ENCODE results near the gene ASB15.

The ASB15 gene

DNA sequence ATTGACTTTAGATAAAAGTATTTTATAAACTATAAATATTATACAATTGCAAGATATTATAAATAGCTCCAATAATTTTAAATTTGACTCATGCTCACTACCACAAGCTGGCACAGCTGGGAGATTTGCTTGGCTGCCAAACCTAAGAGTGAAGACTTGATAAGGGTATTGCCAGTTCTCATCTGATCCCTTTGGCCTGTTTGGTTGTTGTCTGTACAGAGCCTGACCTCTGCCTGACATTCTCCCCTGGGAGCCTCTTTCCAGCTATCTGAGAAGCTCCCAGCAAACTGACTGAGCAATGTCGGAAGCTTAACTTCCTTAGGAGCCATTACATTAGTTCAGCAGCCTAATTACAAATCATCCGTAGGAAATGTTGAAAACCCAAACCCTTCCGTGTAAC is 43.9 kb downstream of the ASB15 start:
- Histone ChIP-seq H2BK120ac (ENCODE audit: insufficient read depth, low read length, poor library complexity) (peak overlapping the region; percentile 79), H3K9ac (ENCODE audit: low read length) (no peak overlapping the region), H3K18ac (ENCODE audit: low read length) (no peak overlapping the region), H3K4me2 (ENCODE audit: low read length) (no peak overlapping the region), H3K79me2 (ENCODE audit: control insufficient read depth, insufficient read depth, low read length, poor library complexity) (peaks cover 2% of the 10 kb centered on the region), H3K9me3 (ENCODE audit: insufficient read depth, low read depth, low read length) (no peaks in the 10 kb centered on the region), H3K27ac (ENCODE audit: low read depth, low read length) (peak overlapping the region; percentile 74), H3K79me1 (ENCODE audit: low read length) (peaks cover 39% of the 10 kb centered on the region), H2BK12ac (ENCODE audit: low read length) (peak overlapping the region; percentile 67), H4K12ac (ENCODE audit: low read depth, low read length) (no peak overlapping the region), H3K36me3 (ENCODE audit: control insufficient read depth in 1 of 2, insufficient read depth in 2 of 2, low read length in 2 of 2) (no peaks in the 10 kb centered on the region), H3K27me3 (ENCODE audit: insufficient read depth, low read length) (no peaks in the 10 kb centered on the region), H4K91ac (ENCODE audit: low read depth, low read length) (peak overlapping the region; percentile 91), H3K14ac (ENCODE audit: low read length) (no peak overlapping the region), H3K4me1 (ENCODE audit: control insufficient read depth in 1 of 2, insufficient read depth in 2 of 2, low read length in 2 of 2) (peaks cover 22 to 24% of the 10 kb centered on the region in 2 experiments), H4K8ac (ENCODE audit: low read depth, low read length) (no peak overlapping the region), H3K4me3 (ENCODE audit: low read depth, low read length) (no peak overlapping the region), H2AK5ac (ENCODE audit: low read length) (no peak overlapping the region), H2BK5ac (ENCODE audit: low read depth, low read length, poor library complexity) (peak overlapping the region; percentile 58), H3K23ac (ENCODE audit: low read length) (no peak overlapping the region), H2AFZ (ENCODE audit: insufficient read depth, low read length, poor library complexity) (no peak overlapping the region), H3K4ac (ENCODE audit: low read depth, low read length) (no peak overlapping the region)
- DNase-seq = no peak
- WGBS (ENCODE audit: extremely low coverage, insufficient coverage, insufficient read length) = no CpG with 5 or more reads among the region's 3 CpGs

DNA sequence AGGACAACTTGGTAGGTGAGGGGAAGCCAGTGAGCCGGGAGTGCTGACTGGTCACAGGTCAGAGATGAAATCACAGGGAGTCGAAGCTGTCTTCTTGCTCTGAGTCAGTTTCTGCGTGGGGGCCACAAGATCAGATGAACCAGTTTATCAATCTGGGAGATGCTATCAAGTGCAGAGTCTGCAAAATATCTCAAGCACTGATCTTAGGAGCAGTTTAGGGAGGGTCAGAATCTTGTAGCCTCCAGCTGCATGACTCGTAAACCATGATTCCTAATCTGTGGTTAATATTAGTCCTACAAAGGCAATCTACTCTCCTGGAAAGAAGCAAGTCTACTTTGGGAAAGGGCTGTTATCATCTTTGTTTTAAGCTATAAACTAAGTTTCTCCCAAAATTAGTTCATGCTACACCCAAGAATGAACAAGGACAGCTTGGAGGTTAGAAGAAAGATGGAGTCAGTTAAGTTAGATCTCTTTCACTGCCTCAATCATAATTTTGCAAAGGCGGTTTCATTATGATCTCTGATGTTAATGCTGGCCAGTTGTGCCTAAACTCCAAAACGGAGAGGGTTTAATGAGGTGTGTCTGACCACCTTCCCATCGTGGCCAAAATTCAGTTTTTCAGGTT is 45.6 kb downstream of the ASB15 start:
- no CpG with 5 or more reads among the region's 7 CpGs for WGBS (ENCODE audit: extremely low coverage, insufficient coverage, insufficient read length)
- Histone ChIP-seq H3K79me1 (ENCODE audit: low read length) (peaks cover 38% of the 10 kb centered on the region), H3K36me3 (ENCODE audit: control insufficient read depth in 1 of 2, insufficient read depth in 2 of 2, low read length in 2 of 2) (no peaks in the 10 kb centered on the region), H3K27ac (ENCODE audit: low read depth, low read length) (peak overlapping the region; percentile 87), H3K79me2 (ENCODE audit: control insufficient read depth, insufficient read depth, low read length, poor library complexity) (peaks cover 2% of the 10 kb centered on the region), H3K9ac (ENCODE audit: low read length) (no peak overlapping the region), H4K8ac (ENCODE audit: low read depth, low read length) (peak overlapping the region; percentile 47), H2AK5ac (ENCODE audit: low read length) (peak overlapping the region; percentile 76), H3K4ac (ENCODE audit: low read depth, low read length) (peak overlapping the region; percentile 74), H2BK120ac (ENCODE audit: insufficient read depth, low read length, poor library complexity) (peak overlapping the region; percentile 67), H3K27me3 (ENCODE audit: insufficient read depth, low read length) (no peaks in the 10 kb centered on the region), H3K9me3 (ENCODE audit: insufficient read depth, low read depth, low read length) (no peaks in the 10 kb centered on the region), H3K23ac (ENCODE audit: low read length) (no peak overlapping the region), H2AFZ (ENCODE audit: insufficient read depth, low read length, poor library complexity) (peak overlapping the region; percentile 23), H3K4me2 (ENCODE audit: low read length) (no peak overlapping the region), H3K4me1 (ENCODE audit: control insufficient read depth in 1 of 2, insufficient read depth in 2 of 2, low read length in 2 of 2) (peaks cover 22 to 24% of the 10 kb centered on the region in 2 experiments), H3K18ac (ENCODE audit: low read length) (no peak overlapping the region), H3K4me3 (ENCODE audit: low read depth, low read length) (no peak overlapping the region), H3K14ac (ENCODE audit: low read length) (peak overlapping the region; percentile 80), H4K12ac (ENCODE audit: low read depth, low read length) (peak overlapping the region; percentile 6), H2BK12ac (ENCODE audit: low read length) (peak overlapping the region; percentile 88), H4K91ac (ENCODE audit: low read depth, low read length) (peak overlapping the region; percentile 91), H2BK5ac (ENCODE audit: low read depth, low read length, poor library complexity) (peak overlapping the region; percentile 73)
- DNase-seq = peak; percentile 80 to 88

DNA sequence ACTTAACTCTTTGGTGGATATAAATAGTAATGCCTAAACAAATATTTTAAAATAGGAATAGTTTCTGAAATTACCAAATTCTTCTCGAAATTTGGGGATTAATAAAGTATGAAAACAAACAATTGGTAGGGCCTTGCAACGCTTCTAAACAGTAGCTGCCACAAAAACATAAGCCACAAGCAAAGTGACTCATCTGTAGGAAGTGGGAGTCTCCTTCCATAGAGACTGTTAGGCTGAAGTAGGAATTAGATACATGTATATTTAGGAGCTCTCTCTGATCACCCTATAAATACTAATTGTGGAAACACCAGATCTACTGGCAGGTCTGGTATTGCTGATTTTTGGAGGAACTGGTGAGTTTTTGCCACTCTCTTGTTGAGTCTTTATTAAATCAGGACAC is 48.3 kb downstream of the ASB15 start:
- no peak overlapping the region for H2AFZ ChIP-seq (ENCODE audit: insufficient read depth, low read length, poor library complexity)
- no peak overlapping the region for H2AK5ac ChIP-seq (ENCODE audit: low read length)
- H2BK12ac ChIP-seq (ENCODE audit: low read length) = peak overlapping the region; percentile 32
- H3K9ac ChIP-seq (ENCODE audit: low read length) = no peak overlapping the region
- H3K18ac ChIP-seq (ENCODE audit: low read length) = no peak overlapping the region
- H4K12ac ChIP-seq (ENCODE audit: low read depth, low read length) = no peak overlapping the region
- H4K8ac ChIP-seq (ENCODE audit: low read depth, low read length) = peak overlapping the region; percentile 22
- no peaks in the 10 kb centered on the region for H3K9me3 ChIP-seq (ENCODE audit: insufficient read depth, low read depth, low read length)
- DNase-seq = no peak
- no peak overlapping the region for H3K14ac ChIP-seq (ENCODE audit: low read length)
- no peak overlapping the region for H3K4me3 ChIP-seq (ENCODE audit: low read depth, low read length)
- H3K27me3 ChIP-seq (ENCODE audit: insufficient read depth, low read length) = no peaks in the 10 kb centered on the region
- WGBS (ENCODE audit: extremely low coverage, insufficient coverage, insufficient read length) = no CpG with 5 or more reads among the region's 2 CpGs
- H3K36me3 ChIP-seq (ENCODE audit: control insufficient read depth in 1 of 2, insufficient read depth in 2 of 2, low read length in 2 of 2) = no peaks in the 10 kb centered on the region
- peak overlapping the region; percentile 41 for H2BK120ac ChIP-seq (ENCODE audit: insufficient read depth, low read length, poor library complexity)
- no peak overlapping the region for H3K4ac ChIP-seq (ENCODE audit: low read depth, low read length)
- no peak overlapping the region for H3K23ac ChIP-seq (ENCODE audit: low read length)
- peak overlapping the region; percentile 71 for H2BK5ac ChIP-seq (ENCODE audit: low read depth, low read length, poor library complexity)
- H3K79me2 ChIP-seq (ENCODE audit: control insufficient read depth, insufficient read depth, low read length, poor library complexity) = no peaks in the 10 kb centered on the region
- H4K91ac ChIP-seq (ENCODE audit: low read depth, low read length) = peak overlapping the region; percentile 13
- H3K79me1 ChIP-seq (ENCODE audit: low read length) = peaks cover 31% of the 10 kb centered on the region
- H3K4me2 ChIP-seq (ENCODE audit: low read length) = peak overlapping the region; percentile 13
- peaks cover 17% of the 10 kb centered on the region in 2 experiments for H3K4me1 ChIP-seq (ENCODE audit: control insufficient read depth in 1 of 2, insufficient read depth in 2 of 2, low read length in 2 of 2)
- H3K27ac ChIP-seq (ENCODE audit: low read depth, low read length) = peak overlapping the region; percentile 95

DNA sequence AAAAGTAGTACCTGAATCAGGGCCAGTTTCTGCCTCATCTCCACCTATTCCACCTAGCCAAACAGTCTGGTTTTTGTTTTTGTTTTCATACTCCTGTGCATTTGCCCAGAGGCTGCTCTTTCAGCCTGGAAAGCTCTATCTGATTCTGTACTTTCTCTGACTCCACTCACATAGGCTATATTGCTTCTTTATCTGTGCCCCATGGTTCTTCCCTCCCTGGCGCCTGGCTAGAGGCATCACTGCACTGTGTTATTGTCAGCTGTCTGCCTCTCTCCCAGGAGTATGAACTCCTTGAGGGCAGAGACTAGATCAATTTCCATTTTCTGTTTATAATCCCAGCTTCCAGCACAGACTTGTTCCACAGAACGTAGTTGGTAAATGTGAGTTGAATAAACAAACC is 49.0 kb downstream of the ASB15 start:
- H3K4me3 ChIP-seq (ENCODE audit: low read depth, low read length) = no peak overlapping the region
- no peaks in the 10 kb centered on the region for H3K79me2 ChIP-seq (ENCODE audit: control insufficient read depth, insufficient read depth, low read length, poor library complexity)
- H2BK120ac ChIP-seq (ENCODE audit: insufficient read depth, low read length, poor library complexity) = no peak overlapping the region
- no peak overlapping the region for H4K8ac ChIP-seq (ENCODE audit: low read depth, low read length)
- no peak overlapping the region for H4K12ac ChIP-seq (ENCODE audit: low read depth, low read length)
- no peak overlapping the region for H3K14ac ChIP-seq (ENCODE audit: low read length)
- H4K91ac ChIP-seq (ENCODE audit: low read depth, low read length) = peak overlapping the region; percentile 13
- peak overlapping the region; percentile 13 for H3K4me2 ChIP-seq (ENCODE audit: low read length)
- no peak overlapping the region for H2AFZ ChIP-seq (ENCODE audit: insufficient read depth, low read length, poor library complexity)
- H3K9me3 ChIP-seq (ENCODE audit: insufficient read depth, low read depth, low read length) = no peaks in the 10 kb centered on the region
- H3K27me3 ChIP-seq (ENCODE audit: insufficient read depth, low read length) = no peaks in the 10 kb centered on the region
- H2BK12ac ChIP-seq (ENCODE audit: low read length) = no peak overlapping the region
- peak overlapping the region; percentile 95 for H3K27ac ChIP-seq (ENCODE audit: low read depth, low read length)
- DNase-seq = no peak
- peaks cover 17% of the 10 kb centered on the region in 2 experiments for H3K4me1 ChIP-seq (ENCODE audit: control insufficient read depth in 1 of 2, insufficient read depth in 2 of 2, low read length in 2 of 2)
- H3K4ac ChIP-seq (ENCODE audit: low read depth, low read length) = no peak overlapping the region
- WGBS (ENCODE audit: extremely low coverage, insufficient coverage, insufficient read length) = no CpG with 5 or more reads among the region's 2 CpGs
- H3K9ac ChIP-seq (ENCODE audit: low read length) = no peak overlapping the region
- no peak overlapping the region for H3K18ac ChIP-seq (ENCODE audit: low read length)
- H3K23ac ChIP-seq (ENCODE audit: low read length) = no peak overlapping the region
- no peak overlapping the region for H2AK5ac ChIP-seq (ENCODE audit: low read length)
- no peaks in the 10 kb centered on the region for H3K36me3 ChIP-seq (ENCODE audit: control insufficient read depth in 1 of 2, insufficient read depth in 2 of 2, low read length in 2 of 2)
- H3K79me1 ChIP-seq (ENCODE audit: low read length) = peaks cover 31% of the 10 kb centered on the region
- H2BK5ac ChIP-seq (ENCODE audit: low read depth, low read length, poor library complexity) = no peak overlapping the region

Measured in trophoblast cell (in vitro differentiated cells and primary cell).